CD4-positive, alpha-beta T cell (primary cell): Measurements from ENCODE around the gene HTR1D. TPM values are rescaled to one million over a fixed set of nuclear protein-coding genes. Genes with fewer than 3 reads are reported as not detected.
"Not testable (repeated sequence)": the region's sequence is repeated elsewhere in the genome, so short reads cannot be mapped to it uniquely, and the experiment has no call there.

Source experiments
- ATAC-seq: fragments of 200-7000 bp; cut with Tn5 transposase; one replicate; pipeline ENCODE4 v1.10.0; 2022; ENCODE audit warnings: mild to moderate bottlenecking; ENCODE audit not compliant: poor library complexity
- CTCF ChIA-PET: fragments of 350-600 bp; sonication (Branson Sonifier 250); formaldehyde crosslinking; loops from one replicate; lab custom pipeline; 2021; ENCODE audit warnings: antibody characterized with exemption, inconsistent platforms; lab: Charles Lee
- POLR2A ChIA-PET: fragments of 350-600 bp; sonication (Branson Sonifier 250); formaldehyde crosslinking; loops from one replicate; lab custom pipeline; 2021; ENCODE audit warnings: antibody characterized with exemption, inconsistent platforms; lab: Charles Lee
- DNase-seq, 14 experiments: peaks; one replicate each; pipeline ENCODE4 v3.0.0-alpha.2; 2013 to 2020; ENCODE audit warnings: mixed read lengths in 2 of 14
- H3K27ac ChIP-seq, 2 donors: one replicate each; pipeline versions ENCODE4 v1.5.1 to v1.7.0; 2013; ENCODE audit warnings: low read length in 2 of 2, low read depth in 1 of 2, mild to moderate bottlenecking in 1 of 2
- H3K27me3 ChIP-seq, 2 experiments: 1 replicate in 1 of 2; 2 replicates in 1 of 2; pipeline versions ENCODE4 v1.6.1 to v1.7.0; 2013; ENCODE audit warnings: low read length in 2 of 2, control low read depth in 1 of 2, mild to moderate bottlenecking in 1 of 2, moderate library complexity in 1 of 2; ENCODE audit not compliant: insufficient read depth in 2 of 2, control insufficient read depth in 1 of 2
- H3K36me3 ChIP-seq: one replicate; pipeline ENCODE4 v1.6.1; 2013; ENCODE audit warnings: low read length, control low read depth; ENCODE audit not compliant: insufficient read depth
- H3K4me1 ChIP-seq: one replicate; pipeline ENCODE4 v1.6.1; 2013; ENCODE audit warnings: low read length, control low read depth; ENCODE audit not compliant: insufficient read depth
- H3K4me3 ChIP-seq: one replicate; pipeline ENCODE4 v1.5.1; 2013; ENCODE audit warnings: mild to moderate bottlenecking, low read length, moderate library complexity
- H3K9me3 ChIP-seq, 2 experiments: 1 replicate in 1 of 2; 2 replicates in 1 of 2; pipeline versions ENCODE4 v1.6.1 to v1.7.0; 2013; ENCODE audit warnings: low read length in 2 of 2, mild to moderate bottlenecking in 2 of 2, control low read depth in 1 of 2, moderate library complexity in 1 of 2; ENCODE audit not compliant: control insufficient read depth in 1 of 2, insufficient read depth in 1 of 2
- H3K27ac Mint-ChIP-seq: one replicate; pipeline ENCODE4 v1.8.0; 2020; ENCODE audit warnings: mixed read lengths
- H3K27me3 Mint-ChIP-seq: one replicate; pipeline ENCODE4 v1.8.0; 2021; ENCODE audit warnings: mixed read lengths
- H3K36me3 Mint-ChIP-seq: one replicate; pipeline ENCODE4 v1.8.0; 2021; ENCODE audit warnings: low read depth, mixed read lengths
- H3K4me1 Mint-ChIP-seq: one replicate; pipeline ENCODE4 v1.8.0; 2021; ENCODE audit warnings: low read depth, mixed read lengths
- H3K4me3 Mint-ChIP-seq: one replicate; pipeline ENCODE4 v1.8.0; 2020; ENCODE audit warnings: mild to moderate bottlenecking, mixed read lengths
- H3K9me3 Mint-ChIP-seq: one replicate; pipeline ENCODE4 v1.8.0; 2020; ENCODE audit warnings: mixed read lengths
- intact Hi-C, 2 experiments: fragments of 100-400 bp; cut with DNase I in 1 of 2; cut with micrococcal nuclease in 1 of 2; formaldehyde crosslinking; loops; one replicate each; pipeline versions ENCODE4 v1.15.1 to v1.9.0; 2023 to 2025; cut with DNase I, micrococcal nuclease
- total RNA-seq, 174 experiments: library from RNA in 2 of 174; stranded (reverse) in 2 of 174; gene quantifications; one replicate each; pipeline ENCODE4 v1.2.3 and lab custom pipeline; 2021 to 2026
- TF ChIP-seq, protein P1 (sequence below): fragments of 200-600 bp; IDR thresholded peaks from one replicate; pipeline ENCODE4 v1.8.0; 2022; ENCODE audit warnings: antibody characterized with exemption, mild to moderate bottlenecking

The HTR1D gene
- total RNA-seq, 2 experiments from 2014 or later = not detected

DNA sequence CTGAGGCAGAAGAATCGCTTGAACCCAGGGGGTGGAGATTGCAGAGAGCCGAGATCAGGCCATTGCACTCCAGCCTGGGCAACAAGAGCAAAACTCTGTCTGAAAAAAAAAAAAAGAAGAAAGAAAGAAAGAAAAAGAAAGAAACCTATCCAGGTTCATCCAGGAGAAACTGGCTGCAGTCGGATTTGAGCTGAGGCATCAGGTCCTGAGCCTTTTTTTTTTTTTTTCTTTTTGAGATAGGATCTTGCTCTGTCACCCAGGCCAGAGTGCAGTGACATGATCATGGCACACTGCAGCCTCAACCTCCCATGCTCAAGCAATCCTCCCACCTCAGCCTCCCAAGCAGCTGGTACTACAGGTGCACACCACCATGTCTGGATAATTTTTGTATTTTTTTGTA, 26.1 kb downstream of the HTR1D start:
- Histone ChIP-seq H3K9me3 (no peaks in the 10 kb centered on the region), H3K4me1 (no peaks in the 10 kb centered on the region), H3K27ac (no peak overlapping the region), H3K27me3 (no peaks in the 10 kb centered on the region), H3K36me3 (no peaks in the 10 kb centered on the region), H3K4me3 (no peak overlapping the region)
- ATAC-seq (no peak), DNase-seq (no peak)
- ChIA-PET CTCF (no interaction called here), POLR2A (no interaction called here)
- H3K9me3 Mint-ChIP-seq = no peaks in the 10 kb centered on the region
- peaks cover 24% of the 10 kb centered on the region for H3K27me3 Mint-ChIP-seq
- H3K36me3 Mint-ChIP-seq = no peaks in the 10 kb centered on the region
- TF ChIP-seq, protein P1, sequence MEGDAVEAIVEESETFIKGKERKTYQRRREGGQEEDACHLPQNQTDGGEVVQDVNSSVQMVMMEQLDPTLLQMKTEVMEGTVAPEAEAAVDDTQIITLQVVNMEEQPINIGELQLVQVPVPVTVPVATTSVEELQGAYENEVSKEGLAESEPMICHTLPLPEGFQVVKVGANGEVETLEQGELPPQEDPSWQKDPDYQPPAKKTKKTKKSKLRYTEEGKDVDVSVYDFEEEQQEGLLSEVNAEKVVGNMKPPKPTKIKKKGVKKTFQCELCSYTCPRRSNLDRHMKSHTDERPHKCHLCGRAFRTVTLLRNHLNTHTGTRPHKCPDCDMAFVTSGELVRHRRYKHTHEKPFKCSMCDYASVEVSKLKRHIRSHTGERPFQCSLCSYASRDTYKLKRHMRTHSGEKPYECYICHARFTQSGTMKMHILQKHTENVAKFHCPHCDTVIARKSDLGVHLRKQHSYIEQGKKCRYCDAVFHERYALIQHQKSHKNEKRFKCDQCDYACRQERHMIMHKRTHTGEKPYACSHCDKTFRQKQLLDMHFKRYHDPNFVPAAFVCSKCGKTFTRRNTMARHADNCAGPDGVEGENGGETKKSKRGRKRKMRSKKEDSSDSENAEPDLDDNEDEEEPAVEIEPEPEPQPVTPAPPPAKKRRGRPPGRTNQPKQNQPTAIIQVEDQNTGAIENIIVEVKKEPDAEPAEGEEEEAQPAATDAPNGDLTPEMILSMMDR = no peak
- intact Hi-C loops = no loop called here
- no peaks in the 10 kb centered on the region for H3K4me1 Mint-ChIP-seq
- H3K4me3 Mint-ChIP-seq = no peak overlapping the region
- H3K27ac Mint-ChIP-seq = no peak overlapping the region

DNA sequence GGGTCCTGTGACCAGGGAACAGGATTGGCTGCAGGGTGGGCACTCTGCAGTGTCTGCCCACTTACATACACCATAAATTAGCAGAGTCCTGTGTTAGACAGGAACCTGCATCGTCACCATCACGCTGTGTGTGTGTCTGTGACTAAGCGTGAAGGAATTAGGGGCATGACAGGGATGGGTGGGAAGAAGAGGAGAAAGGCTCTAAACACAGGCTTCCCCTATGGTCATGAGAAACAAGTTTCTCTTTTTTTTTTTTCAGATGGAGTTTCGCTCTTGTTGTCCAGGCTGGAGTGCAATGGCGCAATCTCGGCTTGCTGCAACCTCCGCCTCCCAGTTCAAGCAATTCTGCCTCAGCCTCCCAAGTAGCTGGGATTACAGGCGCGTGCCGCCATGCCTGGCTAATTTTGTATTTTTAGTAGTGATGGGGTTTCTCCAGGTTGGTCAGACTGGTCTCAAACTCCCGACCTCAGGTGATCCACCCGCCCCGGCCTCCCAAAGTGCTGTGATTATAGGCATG, 28.3 kb downstream of the HTR1D start:
- CTCF ChIA-PET = interaction anchor here (1.2 kb wide), 1 partner anchor 90 kb away, joined by 5 read pairs; no protein-coding TSS in a partner anchor
- H3K9me3 ChIP-seq, H3K27me3 ChIP-seq, H3K36me3 Mint-ChIP-seq, H3K4me1 Mint-ChIP-seq, H3K27ac ChIP-seq, H3K27ac Mint-ChIP-seq, H3K4me3 ChIP-seq, H3K9me3 Mint-ChIP-seq, DNase-seq, POLR2A ChIA-PET, ATAC-seq, H3K36me3 ChIP-seq, H3K4me3 Mint-ChIP-seq, H3K4me1 ChIP-seq: not testable (repeated sequence)
- intact Hi-C loops = loop anchor here (10.0 kb wide), 2 partner anchors 214 to 484 kb away; partner anchors contain the start of gene LACTBL1 (in 1 of the 2)
- H3K27me3 Mint-ChIP-seq = peaks cover 19% of the 10 kb centered on the region

DNA sequence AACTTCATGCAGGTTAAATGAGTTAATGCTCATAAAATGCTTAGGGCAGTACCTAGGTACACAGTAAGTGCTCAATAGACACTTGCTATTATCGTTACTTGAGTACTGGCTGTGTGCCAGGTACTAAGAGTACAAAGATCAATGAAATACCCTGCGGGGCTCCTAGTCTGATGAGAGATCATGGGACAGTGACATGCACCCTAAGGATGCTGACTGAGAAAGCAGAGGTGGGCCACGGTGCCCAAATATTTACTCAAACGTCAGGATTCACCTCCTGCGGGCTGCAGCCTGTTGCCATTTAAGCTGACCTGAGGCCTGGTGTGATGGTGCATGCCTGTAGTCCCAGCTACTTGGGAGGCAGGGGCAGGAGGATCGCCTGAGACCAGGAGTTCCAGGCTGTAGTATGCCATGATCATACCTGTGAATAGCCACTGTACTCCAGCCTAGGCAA, 28.8 kb downstream of the HTR1D start:
- Histone ChIP-seq H3K4me3 (no peak overlapping the region), H3K9me3 (no peaks in the 10 kb centered on the region), H3K36me3 (no peaks in the 10 kb centered on the region), H3K4me1 (peaks cover 11% of the 10 kb centered on the region), H3K27me3 (no peaks in the 10 kb centered on the region), H3K27ac (no peak overlapping the region)
- CTCF ChIA-PET = interaction anchor here (0.6 kb wide), 1 partner anchor 193 kb away, joined by 3 read pairs; no protein-coding TSS in a partner anchor
- intact Hi-C loops = loop anchor here (10.0 kb wide), 2 partner anchors 214 to 484 kb away; partner anchors contain the start of gene LACTBL1 (in 1 of the 2)
- no peak for DNase-seq
- H3K27me3 Mint-ChIP-seq = peaks cover 18% of the 10 kb centered on the region
- no peak overlapping the region for H3K4me3 Mint-ChIP-seq
- TF ChIP-seq, protein P1 = no peak
- H3K9me3 Mint-ChIP-seq = no peaks in the 10 kb centered on the region
- H3K27ac Mint-ChIP-seq = no peak overlapping the region
- no peak for ATAC-seq
- H3K36me3 Mint-ChIP-seq = no peaks in the 10 kb centered on the region
- peaks cover 10% of the 10 kb centered on the region for H3K4me1 Mint-ChIP-seq
- POLR2A ChIA-PET = no interaction called here
